GM18505 (cell line): ENCODE results near the gene EFNA2.

Source experiments
- ATAC-seq: cut with Tn5 transposase; IDR thresholded peaks from one replicate; pipeline ENCODE4 v1.9.1; 2021; ENCODE audit not compliant: unreplicated experiment
- POLR2A ChIP-seq: IDR thresholded peaks from 4 replicates; pipeline ENCODE4 v1.6.1; 2011; ENCODE audit warnings: borderline replicate concordance; ENCODE audit not compliant: insufficient read depth, insufficient read length; ENCODE audit errors: extremely low read depth

Gene EFNA2

GRCh38 chr19:1290703-1291651 lies 5.3 kb downstream of the EFNA2 start:
- no peak for TF ChIP-seq POLR2A
- ATAC-seq = no peak

- TF ChIP-seq POLR2A = no peak
- ATAC-seq = no peak
Observed at GRCh38 chr19:1291761-1292418, 6.2 kb downstream of the EFNA2 start.

GRCh38 chr19:1292419-1293151 lies 6.9 kb downstream of the EFNA2 start:
- no peak for ATAC-seq
- no peak for TF ChIP-seq POLR2A

- TF ChIP-seq POLR2A = no peak
- no peak for ATAC-seq
Observed at GRCh38 chr19:1293782-1294604, 8.3 kb downstream of the EFNA2 start.

GRCh38 chr19:1294688-1295087 lies 9.0 kb downstream of the EFNA2 start:
- no peak for ATAC-seq

GRCh38 chr19:1295169-1296012 lies 9.7 kb downstream of the EFNA2 start:
- no peak for ATAC-seq
- TF ChIP-seq POLR2A = no peak

More at GRCh38 chr19:1294688-1295087, 9.0 kb downstream of the EFNA2 start:
- no peak for TF ChIP-seq POLR2A

- TF ChIP-seq POLR2A = no peak
- ATAC-seq = no peak
Observed at GRCh38 chr19:1296078-1296477, 10.4 kb downstream of the EFNA2 start.

- no peak for TF ChIP-seq POLR2A
- ATAC-seq = no peak
Observed at GRCh38 chr19:1296575-1297271, 11.1 kb downstream of the EFNA2 start.

- TF ChIP-seq POLR2A = no peak
- ATAC-seq = no peak
Observed at GRCh38 chr19:1298235-1298634, 12.6 kb downstream of the EFNA2 start.

GRCh38 chr19:1299801-1300200 lies 14.1 kb downstream of the EFNA2 start:
- no peak for ATAC-seq

GRCh38 chr19:1300744-1301490 lies 15.2 kb downstream of the EFNA2 start:
- no peak for ATAC-seq
- no peak for TF ChIP-seq POLR2A

More at GRCh38 chr19:1299801-1300200, 14.1 kb downstream of the EFNA2 start:
- no peak for TF ChIP-seq POLR2A

GRCh38 chr19:1302533-1303239 lies 17.0 kb downstream of the EFNA2 start:
- no peak for ATAC-seq
- TF ChIP-seq POLR2A = no peak
